ENCODE results near the gene CTSF.

Gene CTSF

DNA sequence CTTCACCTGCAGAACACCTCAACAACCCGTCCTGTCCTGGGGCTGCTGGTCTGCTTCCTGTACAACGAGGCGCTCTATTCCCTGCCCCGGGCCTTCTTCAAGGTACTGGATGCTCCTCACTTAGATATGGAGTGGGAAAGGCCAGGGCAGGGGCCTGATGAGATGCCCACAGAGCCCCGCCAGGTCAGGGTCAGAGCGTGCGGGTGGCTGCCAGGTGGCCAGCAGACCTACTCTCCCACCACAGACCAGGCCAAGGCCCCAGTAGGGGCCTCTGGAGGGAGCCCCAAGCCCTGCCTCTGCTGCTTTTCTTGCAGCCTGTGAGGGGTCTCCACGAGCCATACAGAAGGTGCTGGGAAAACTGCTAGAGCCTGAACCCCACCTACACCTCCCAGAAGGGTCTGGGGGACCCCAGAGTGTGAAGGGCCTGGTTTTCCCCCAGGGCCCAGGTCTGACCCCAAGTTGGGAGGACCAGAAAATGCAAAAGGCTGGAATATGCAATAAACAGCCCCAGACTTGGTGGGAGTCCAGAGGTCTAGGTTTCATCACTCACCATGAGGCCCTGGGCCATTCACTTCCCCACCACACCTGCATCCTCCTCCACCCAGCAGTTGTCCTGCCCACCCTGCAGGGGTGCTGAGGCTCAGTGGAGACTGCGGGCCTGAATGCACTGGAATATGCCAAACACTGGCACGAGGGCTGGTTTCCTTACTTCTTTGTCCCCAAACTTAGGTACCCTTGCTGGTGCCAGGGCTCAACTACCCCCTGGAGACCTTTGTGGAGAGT, 37.3 kb downstream of the CTSF start:
- Histone ChIP-seq H3K27me3 (ENCODE audit: control insufficient read depth, insufficient read depth, low read length) (no peaks in the 10 kb centered on the region), H3K4me3 (ENCODE audit: low read depth, low read length) (no peak overlapping the region), H3K9ac (ENCODE audit: low read length) (no peak overlapping the region), H3K27ac (ENCODE audit: low read depth, low read length) (no peak overlapping the region), H3K36me3 (ENCODE audit: control insufficient read depth, insufficient read depth, low read length) (peaks cover 23% of the 10 kb centered on the region), H3K9me3 (ENCODE audit: control insufficient read depth, insufficient read depth, low read depth, low read length) (no peaks in the 10 kb centered on the region), H3K4me1 (ENCODE audit: control insufficient read depth, insufficient read depth, low read length) (0 out of 2 replicates have a peak, but pooled peaks cover 2% of the 10 kb centered on the region)

DNA sequence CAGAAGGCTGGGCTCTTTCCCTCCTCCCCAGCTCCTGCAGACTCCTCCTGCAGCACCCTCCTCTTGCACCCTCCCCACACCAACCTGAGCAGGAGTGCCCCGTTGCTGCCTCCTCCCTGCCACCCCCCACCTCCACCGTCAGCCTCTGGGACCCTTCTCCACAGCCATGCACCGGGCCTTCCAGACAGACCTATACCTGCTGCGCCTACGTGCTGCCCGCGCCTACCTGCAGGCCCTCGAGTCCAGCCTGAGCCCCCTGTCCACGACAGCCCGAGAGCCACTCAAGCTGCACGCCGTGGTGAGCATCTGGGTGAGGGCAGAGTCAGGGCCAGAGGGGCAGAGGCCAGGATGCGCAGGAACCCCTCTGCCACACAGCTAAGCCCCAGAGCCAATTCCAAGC, 38.8 kb downstream of the CTSF start:
- no peak overlapping the region for H3K4me3 ChIP-seq (ENCODE audit: low read depth, low read length)
- H3K36me3 ChIP-seq (ENCODE audit: control insufficient read depth, insufficient read depth, low read length) = peaks cover 15% of the 10 kb centered on the region
- no peak overlapping the region for H3K27ac ChIP-seq (ENCODE audit: low read depth, low read length)
- H3K9ac ChIP-seq (ENCODE audit: low read length) = no peak overlapping the region
- H3K4me1 ChIP-seq (ENCODE audit: control insufficient read depth, insufficient read depth, low read length) = 0 out of 2 replicates have a peak, but pooled peaks cover 2% of the 10 kb centered on the region
- H3K9me3 ChIP-seq (ENCODE audit: control insufficient read depth, insufficient read depth, low read depth, low read length) = no peaks in the 10 kb centered on the region
- no peaks in the 10 kb centered on the region for H3K27me3 ChIP-seq (ENCODE audit: control insufficient read depth, insufficient read depth, low read length)

DNA sequence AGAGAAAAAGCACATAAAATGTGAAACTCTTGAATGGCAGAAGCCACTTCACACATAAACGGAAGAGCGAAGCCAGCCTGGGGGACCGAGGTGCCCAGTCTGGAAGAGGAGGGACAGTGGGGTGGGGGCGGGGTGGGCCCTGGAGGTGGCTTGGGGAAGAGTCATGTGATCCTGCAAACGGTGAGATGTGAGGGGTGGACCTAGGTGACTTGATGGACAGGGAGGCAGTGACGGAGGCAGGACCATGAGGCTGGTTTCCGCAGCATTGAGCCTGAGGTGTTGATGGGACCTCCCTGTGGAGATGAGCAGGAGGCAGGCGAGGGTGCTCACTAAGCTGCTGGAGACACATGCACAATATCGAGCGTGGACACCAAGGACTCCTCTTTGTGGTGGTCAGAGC, 39.3 kb downstream of the CTSF start:
- Histone ChIP-seq H3K27ac (ENCODE audit: low read depth, low read length) (no peak overlapping the region), H3K4me1 (ENCODE audit: control insufficient read depth, insufficient read depth, low read length) (0 out of 2 replicates have a peak, but pooled peaks cover 2% of the 10 kb centered on the region), H3K9me3 (ENCODE audit: control insufficient read depth, insufficient read depth, low read depth, low read length) (no peaks in the 10 kb centered on the region), H3K9ac (ENCODE audit: low read length) (no peak overlapping the region), H3K36me3 (ENCODE audit: control insufficient read depth, insufficient read depth, low read length) (peaks cover 19% of the 10 kb centered on the region), H3K4me3 (ENCODE audit: low read depth, low read length) (no peak overlapping the region), H3K27me3 (ENCODE audit: control insufficient read depth, insufficient read depth, low read length) (no peaks in the 10 kb centered on the region)

DNA sequence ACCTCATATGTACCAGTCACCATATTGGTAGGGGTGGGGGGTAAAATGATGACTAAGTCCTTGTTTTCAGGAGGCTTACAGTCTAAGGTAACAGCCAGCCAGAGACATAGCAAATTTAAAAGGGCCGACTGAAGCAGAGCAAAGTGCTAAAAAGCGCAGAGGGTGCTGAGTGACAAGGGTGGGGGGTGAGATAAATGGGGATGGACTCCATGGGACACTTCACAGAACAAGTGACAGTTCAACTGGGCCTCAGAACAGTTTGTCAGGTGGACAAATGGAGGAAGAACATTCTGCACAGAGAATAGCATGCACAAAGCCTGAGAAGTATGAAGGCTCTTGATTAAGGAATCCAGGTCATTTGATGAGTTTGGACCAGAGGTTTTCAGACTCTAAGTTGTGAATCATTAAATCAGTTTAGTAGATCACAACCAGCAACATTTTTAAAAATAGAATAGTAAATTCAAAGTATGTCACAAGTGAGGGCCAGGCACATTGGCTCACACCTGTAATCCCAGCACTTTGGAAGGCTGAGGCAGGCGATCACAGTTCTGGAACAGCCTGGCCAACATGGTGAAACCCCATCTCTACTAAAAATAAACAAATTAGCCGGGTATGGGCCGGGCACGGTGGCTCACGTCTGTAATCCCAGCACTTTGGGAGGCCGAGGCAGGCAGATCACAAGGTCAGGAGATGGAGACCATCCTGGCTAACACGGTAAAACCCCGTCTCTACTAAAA, 43.9 kb downstream of the CTSF start:
- Histone ChIP-seq H3K36me3 (ENCODE audit: control insufficient read depth, insufficient read depth, low read length) (peaks cover 47% of the 10 kb centered on the region), H3K27ac (ENCODE audit: low read depth, low read length) (no peak overlapping the region), H3K9ac (ENCODE audit: low read length) (no peak overlapping the region), H3K4me3 (ENCODE audit: low read depth, low read length) (no peak overlapping the region), H3K9me3 (ENCODE audit: control insufficient read depth, insufficient read depth, low read depth, low read length) (no peaks in the 10 kb centered on the region), H3K4me1 (ENCODE audit: control insufficient read depth, insufficient read depth, low read length) (0 out of 2 replicates have a peak, but pooled peaks cover 2% of the 10 kb centered on the region), H3K27me3 (ENCODE audit: control insufficient read depth, insufficient read depth, low read length) (no peaks in the 10 kb centered on the region)

DNA sequence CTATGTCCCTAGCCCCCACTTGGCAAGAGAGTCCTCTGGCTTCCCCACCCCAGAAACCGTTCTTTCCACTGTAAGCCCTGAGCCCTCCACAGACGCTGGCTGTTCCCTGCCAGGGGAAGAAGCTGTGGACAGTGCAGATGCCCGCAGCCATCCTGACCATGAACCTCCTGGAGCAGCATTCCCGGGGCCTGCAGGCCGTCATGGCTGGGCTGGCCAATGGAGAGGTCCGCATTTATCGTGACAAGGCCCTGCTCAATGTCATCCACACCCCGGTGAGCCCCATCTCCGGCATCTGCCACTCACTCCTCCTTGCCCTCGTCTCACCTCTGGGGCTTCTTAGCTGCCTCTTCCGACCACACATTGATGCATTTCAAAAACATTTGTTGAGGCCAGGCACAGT, 44.8 kb downstream of the CTSF start:
- peaks cover 53% of the 10 kb centered on the region for H3K36me3 ChIP-seq (ENCODE audit: control insufficient read depth, insufficient read depth, low read length)
- H3K9me3 ChIP-seq (ENCODE audit: control insufficient read depth, insufficient read depth, low read depth, low read length) = no peaks in the 10 kb centered on the region
- H3K9ac ChIP-seq (ENCODE audit: low read length) = no peak overlapping the region
- H3K4me3 ChIP-seq (ENCODE audit: low read depth, low read length) = no peak overlapping the region
- H3K27me3 ChIP-seq (ENCODE audit: control insufficient read depth, insufficient read depth, low read length) = no peaks in the 10 kb centered on the region
- no peaks in the 10 kb centered on the region for H3K4me1 ChIP-seq (ENCODE audit: control insufficient read depth, insufficient read depth, low read length)
- no peak overlapping the region for H3K27ac ChIP-seq (ENCODE audit: low read depth, low read length)
